Karpas-422 (cell line): Measurements from ENCODE around the gene CERT1. TPM values are rescaled to one million over a fixed set of nuclear protein-coding genes. Genes with fewer than 3 reads are reported as not detected.

Source experiments
- DNase-seq: peaks from one replicate; pipeline ENCODE4 v3.0.0-alpha.2; 2015
- H2AFZ ChIP-seq: fragments of 200-600 bp; sonication (generic); 2 replicates; pipeline ENCODE4 v1.6.1; 2014; ENCODE audit warnings: antibody characterized with exemption, low read length, mixed read lengths
- H3K27ac ChIP-seq: fragments of 200-600 bp; sonication (generic); 2 replicates; pipeline ENCODE4 v1.5.1; 2014; ENCODE audit warnings: mild to moderate bottlenecking, low read length, moderate library complexity
- H3K27me3 ChIP-seq: fragments of 200-600 bp; sonication (generic); 2 replicates; pipeline ENCODE4 v1.6.1; 2014; ENCODE audit warnings: low read length, mixed read lengths
- H3K36me3 ChIP-seq: fragments of 200-600 bp; sonication (generic); 2 replicates; pipeline ENCODE4 v1.6.1; 2014; ENCODE audit warnings: low read length, mixed read lengths; ENCODE audit not compliant: insufficient read depth
- H3K4me1 ChIP-seq: fragments of 200-600 bp; sonication (generic); 2 replicates; pipeline ENCODE4 v1.6.1; 2014; ENCODE audit warnings: mild to moderate bottlenecking, low read length, mixed read lengths
- H3K4me2 ChIP-seq: fragments of 200-600 bp; sonication (generic); 2 replicates; pipeline ENCODE4 v1.6.1; 2014; ENCODE audit warnings: low read length, low read depth, mild to moderate bottlenecking; ENCODE audit not compliant: poor library complexity, severe bottlenecking
- H3K4me3 ChIP-seq: fragments of 200-600 bp; sonication (generic); 2 replicates; pipeline ENCODE4 v1.5.1; 2014; ENCODE audit warnings: mild to moderate bottlenecking, antibody characterized with exemption, low read length, mixed read lengths
- H3K79me2 ChIP-seq: fragments of 200-600 bp; sonication (generic); 2 replicates; pipeline ENCODE4 v1.6.1; 2014; ENCODE audit warnings: mild to moderate bottlenecking, low read length, mixed read lengths
- H3K9ac ChIP-seq: fragments of 200-600 bp; sonication (generic); 2 replicates; pipeline ENCODE4 v1.6.0; 2014; ENCODE audit warnings: low read length
- H3K9me2 ChIP-seq: fragments of 200-600 bp; sonication (generic), shearing (Covaris generic); replicated peaks from 2 replicates; pipeline ENCODE4 v1.6.0; 2014; ENCODE audit warnings: mild to moderate bottlenecking, low read length, moderate library complexity; ENCODE audit not compliant: insufficient read depth
- H3K9me3 ChIP-seq: fragments of 300-700, 200-600 bp; sonication (generic); 2 replicates; pipeline ENCODE4 v1.6.1; 2014; ENCODE audit warnings: low read length, mixed read lengths
- H4K20me1 ChIP-seq: fragments of 200-600 bp; sonication (generic); 2 replicates; pipeline ENCODE4 v1.6.1; 2014; ENCODE audit warnings: mild to moderate bottlenecking, antibody characterized with exemption, low read length, low read depth; ENCODE audit not compliant: insufficient read depth
- total RNA-seq: library from RNA; depleted of rRNA; stranded (reverse); fragments of >200 nt; shearing (Covaris generic); gene quantifications from 2 replicates; pipeline ENCODE4 v1.2.3, GENCODE V29; 2014; ENCODE audit warnings: low replicate concordance

CERT1 gene
- total RNA-seq, 1 experiment from 2014 or later: 49.8 TPM

GRCh38 chr5:75457161-75457560, 54.3 kb downstream of the CERT1 start:
- no peaks in the 10 kb centered on the region for H3K27me3 ChIP-seq
- H3K79me2 ChIP-seq: peaks cover 88% of the 10 kb centered on the region
- H3K9ac ChIP-seq: no peak overlapping the region
- no peak overlapping the region for H3K4me3 ChIP-seq
- DNase-seq: no peak
- H3K4me1 ChIP-seq: peaks cover 23% of the 10 kb centered on the region
- H3K9me3 ChIP-seq: no peaks in the 10 kb centered on the region
- peaks cover 33% of the 10 kb centered on the region for H3K36me3 ChIP-seq
- H3K9me2 ChIP-seq: no peaks in the 10 kb centered on the region
- no peak overlapping the region for H3K27ac ChIP-seq
- H2AFZ ChIP-seq: no peak overlapping the region
- H3K4me2 ChIP-seq: no peak overlapping the region
- no peaks in the 10 kb centered on the region for H4K20me1 ChIP-seq

GRCh38 chr5:75450069-75450468, 61.4 kb downstream of the CERT1 start:
- H3K4me1 ChIP-seq: no peaks in the 10 kb centered on the region
- DNase-seq: no peak
- H3K27me3 ChIP-seq: no peaks in the 10 kb centered on the region
- no peak overlapping the region for H2AFZ ChIP-seq
- H3K9me2 ChIP-seq: no peaks in the 10 kb centered on the region
- H3K9ac ChIP-seq: no peak overlapping the region
- no peak overlapping the region for H3K4me3 ChIP-seq
- H3K79me2 ChIP-seq: peaks cover 90% of the 10 kb centered on the region
- H3K27ac ChIP-seq: no peak overlapping the region
- no peak overlapping the region for H3K4me2 ChIP-seq
- peaks cover 34% of the 10 kb centered on the region for H3K9me3 ChIP-seq
- H3K36me3 ChIP-seq: peaks cover 53% of the 10 kb centered on the region
- no peaks in the 10 kb centered on the region for H4K20me1 ChIP-seq

GRCh38 chr5:75446068-75446467, 65.4 kb downstream of the CERT1 start:
- no peaks in the 10 kb centered on the region for H3K4me1 ChIP-seq
- peaks cover 45% of the 10 kb centered on the region for H3K9me3 ChIP-seq
- H3K4me2 ChIP-seq: no peak overlapping the region
- no peak overlapping the region for H3K9ac ChIP-seq
- no peaks in the 10 kb centered on the region for H3K9me2 ChIP-seq
- peak; percentile 54 for DNase-seq
- H3K79me2 ChIP-seq: peaks cover 77% of the 10 kb centered on the region
- no peaks in the 10 kb centered on the region for H4K20me1 ChIP-seq
- no peak overlapping the region for H3K27ac ChIP-seq
- no peaks in the 10 kb centered on the region for H3K27me3 ChIP-seq
- H2AFZ ChIP-seq: no peak overlapping the region
- peaks cover 39% of the 10 kb centered on the region for H3K36me3 ChIP-seq
- H3K4me3 ChIP-seq: no peak overlapping the region; the same call in 1 of the 2 replicates

GRCh38 chr5:75441560-75441959, 69.9 kb downstream of the CERT1 start:
- H3K4me3 ChIP-seq: no peak overlapping the region
- peaks cover 17% of the 10 kb centered on the region; the same call in 1 of the 2 replicates for H3K36me3 ChIP-seq
- H3K79me2 ChIP-seq: peaks cover 80% of the 10 kb centered on the region
- H3K27ac ChIP-seq: no peak overlapping the region
- H4K20me1 ChIP-seq: no peaks in the 10 kb centered on the region
- H3K9me2 ChIP-seq: no peaks in the 10 kb centered on the region; the same call in 1 of the 2 replicates
- H3K4me1 ChIP-seq: peaks cover 21% of the 10 kb centered on the region
- no peaks in the 10 kb centered on the region for H3K27me3 ChIP-seq
- no peak overlapping the region for H3K9ac ChIP-seq
- DNase-seq: no peak
- H3K4me2 ChIP-seq: no peak overlapping the region
- H3K9me3 ChIP-seq: peaks cover 30% of the 10 kb centered on the region
- H2AFZ ChIP-seq: no peak overlapping the region

- H3K9ac ChIP-seq: no peak overlapping the region
- peak; percentile 42 for DNase-seq
- H2AFZ ChIP-seq: no peak overlapping the region
- H3K79me2 ChIP-seq: peaks cover 78% of the 10 kb centered on the region
- H3K27ac ChIP-seq: peak overlapping the region; percentile 14; the same call in 1 of the 2 replicates
- no peaks in the 10 kb centered on the region for H4K20me1 ChIP-seq
- H3K4me2 ChIP-seq: no peak overlapping the region
- H3K36me3 ChIP-seq: peaks cover 8% of the 10 kb centered on the region; the same call in 1 of the 2 replicates
- peaks cover 13% of the 10 kb centered on the region for H3K9me3 ChIP-seq
- no peaks in the 10 kb centered on the region for H3K27me3 ChIP-seq
- no peaks in the 10 kb centered on the region; the same call in 1 of the 2 replicates for H3K9me2 ChIP-seq
- peaks cover 21% of the 10 kb centered on the region for H3K4me1 ChIP-seq
- no peak overlapping the region for H3K4me3 ChIP-seq
Observed at GRCh38 chr5:75439276-75439675, 72.2 kb downstream of the CERT1 start.

- no peak overlapping the region for H3K4me2 ChIP-seq
- no peak overlapping the region for H3K4me3 ChIP-seq
- no peaks in the 10 kb centered on the region for H4K20me1 ChIP-seq
- H3K27ac ChIP-seq: no peak overlapping the region
- DNase-seq: peak; percentile 36
- no peak overlapping the region for H2AFZ ChIP-seq
- H3K79me2 ChIP-seq: peaks cover 82% of the 10 kb centered on the region
- peaks cover 21% of the 10 kb centered on the region for H3K4me1 ChIP-seq
- H3K27me3 ChIP-seq: no peaks in the 10 kb centered on the region
- H3K9me3 ChIP-seq: peaks cover 13% of the 10 kb centered on the region
- no peak overlapping the region for H3K9ac ChIP-seq
- H3K9me2 ChIP-seq: no peaks in the 10 kb centered on the region; the same call in 1 of the 2 replicates
- H3K36me3 ChIP-seq: peaks cover 8% of the 10 kb centered on the region; the same call in 1 of the 2 replicates
Observed at GRCh38 chr5:75438722-75439121, 72.7 kb downstream of the CERT1 start.

- Histone ChIP-seq H3K4me2 (no peak overlapping the region), H3K9ac (no peak overlapping the region), H2AFZ (no peak overlapping the region), H3K27ac (no peak overlapping the region), H3K9me3 (no peaks in the 10 kb centered on the region), H3K27me3 (no peaks in the 10 kb centered on the region), H4K20me1 (no peaks in the 10 kb centered on the region), H3K4me3 (no peak overlapping the region), H3K36me3 (no peaks in the 10 kb centered on the region), H3K4me1 (peaks cover 21% of the 10 kb centered on the region), H3K9me2 (no peaks in the 10 kb centered on the region; the same call in 1 of the 2 replicates), H3K79me2 (peaks cover 81% of the 10 kb centered on the region)
- DNase-seq: no peak
Observed at GRCh38 chr5:75435096-75435495, 76.3 kb downstream of the CERT1 start.

GRCh38 chr5:75433814-75434506, 77.5 kb downstream of the CERT1 start:
- H3K9me3 ChIP-seq: no peaks in the 10 kb centered on the region
- H3K4me3 ChIP-seq: no peak overlapping the region
- no peaks in the 10 kb centered on the region; the same call in 1 of the 2 replicates for H3K9me2 ChIP-seq
- no peak overlapping the region for H3K4me2 ChIP-seq
- H3K9ac ChIP-seq: no peak overlapping the region
- peaks cover 11% of the 10 kb centered on the region for H3K4me1 ChIP-seq
- H3K79me2 ChIP-seq: peaks cover 80% of the 10 kb centered on the region
- no peaks in the 10 kb centered on the region for H3K36me3 ChIP-seq
- H3K27me3 ChIP-seq: no peaks in the 10 kb centered on the region
- no peak overlapping the region for H3K27ac ChIP-seq
- no peak overlapping the region for H2AFZ ChIP-seq
- no peak for DNase-seq
- H4K20me1 ChIP-seq: no peaks in the 10 kb centered on the region
